ENCODE data around the gene THEMIS.
"Not testable (repeated sequence)": the region's sequence is repeated elsewhere in the genome, so short reads cannot be mapped to it uniquely, and the experiment has no call there.

THEMIS gene

DNA sequence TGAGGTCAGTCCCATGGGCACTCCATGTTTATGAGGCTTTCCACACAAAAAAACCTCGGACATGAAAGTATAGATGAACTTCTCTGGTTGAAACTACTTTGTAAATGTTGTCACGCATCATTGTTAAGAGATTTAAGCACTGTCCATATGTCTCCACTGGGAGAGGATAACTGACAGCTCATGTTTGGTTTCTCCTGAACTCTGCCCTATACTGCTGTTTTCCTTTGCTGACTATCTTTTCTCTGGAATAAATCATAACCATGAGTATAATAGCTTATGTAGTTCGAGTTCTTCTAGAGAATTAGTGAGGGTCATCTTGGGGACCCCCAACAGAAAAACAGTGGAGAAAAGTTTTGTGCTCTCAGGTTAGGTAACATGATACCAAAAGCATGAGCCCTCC, 14.3 kb downstream of the THEMIS start (continued):
- TF ChIP-seq, protein P1, sequence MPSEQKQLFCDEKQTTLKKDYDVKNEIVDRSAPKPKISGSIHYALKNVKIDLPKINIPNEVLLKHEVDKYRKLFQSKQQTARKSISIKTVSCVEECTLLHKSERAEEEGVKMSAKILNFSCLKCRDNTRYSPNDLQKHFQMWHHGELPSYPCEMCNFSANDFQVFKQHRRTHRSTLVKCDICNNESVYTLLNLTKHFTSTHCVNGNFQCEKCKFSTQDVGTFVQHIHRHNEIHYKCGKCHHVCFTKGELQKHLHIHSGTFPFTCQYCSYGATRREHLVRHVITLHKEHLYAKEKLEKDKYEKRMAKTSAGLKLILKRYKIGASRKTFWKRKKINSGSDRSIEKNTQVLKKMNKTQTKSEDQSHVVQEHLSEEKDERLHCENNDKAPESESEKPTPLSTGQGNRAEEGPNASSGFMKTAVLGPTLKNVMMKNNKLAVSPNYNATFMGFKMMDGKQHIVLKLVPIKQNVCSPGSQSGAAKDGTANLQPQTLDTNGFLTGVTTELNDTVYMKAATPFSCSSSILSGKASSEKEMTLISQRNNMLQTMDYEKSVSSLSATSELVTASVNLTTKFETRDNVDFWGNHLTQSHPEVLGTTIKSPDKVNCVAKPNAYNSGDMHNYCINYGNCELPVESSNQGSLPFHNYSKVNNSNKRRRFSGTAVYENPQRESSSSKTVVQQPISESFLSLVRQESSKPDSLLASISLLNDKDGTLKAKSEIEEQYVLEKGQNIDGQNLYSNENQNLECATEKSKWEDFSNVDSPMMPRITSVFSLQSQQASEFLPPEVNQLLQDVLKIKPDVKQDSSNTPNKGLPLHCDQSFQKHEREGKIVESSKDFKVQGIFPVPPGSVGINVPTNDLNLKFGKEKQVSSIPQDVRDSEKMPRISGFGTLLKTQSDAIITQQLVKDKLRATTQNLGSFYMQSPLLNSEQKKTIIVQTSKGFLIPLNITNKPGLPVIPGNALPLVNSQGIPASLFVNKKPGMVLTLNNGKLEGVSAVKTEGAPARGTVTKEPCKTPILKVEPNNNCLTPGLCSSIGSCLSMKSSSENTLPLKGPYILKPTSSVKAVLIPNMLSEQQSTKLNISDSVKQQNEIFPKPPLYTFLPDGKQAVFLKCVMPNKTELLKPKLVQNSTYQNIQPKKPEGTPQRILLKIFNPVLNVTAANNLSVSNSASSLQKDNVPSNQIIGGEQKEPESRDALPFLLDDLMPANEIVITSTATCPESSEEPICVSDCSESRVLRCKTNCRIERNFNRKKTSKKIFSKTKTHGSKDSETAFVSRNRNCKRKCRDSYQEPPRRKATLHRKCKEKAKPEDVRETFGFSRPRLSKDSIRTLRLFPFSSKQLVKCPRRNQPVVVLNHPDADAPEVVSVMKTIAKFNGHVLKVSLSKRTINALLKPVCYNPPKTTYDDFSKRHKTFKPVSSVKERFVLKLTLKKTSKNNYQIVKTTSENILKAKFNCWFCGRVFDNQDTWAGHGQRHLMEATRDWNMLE (tag by site-specific recombination; conservative IDR thresholded peaks at IDR 0.05; ENCODE audit: low read depth): no peak

DNA sequence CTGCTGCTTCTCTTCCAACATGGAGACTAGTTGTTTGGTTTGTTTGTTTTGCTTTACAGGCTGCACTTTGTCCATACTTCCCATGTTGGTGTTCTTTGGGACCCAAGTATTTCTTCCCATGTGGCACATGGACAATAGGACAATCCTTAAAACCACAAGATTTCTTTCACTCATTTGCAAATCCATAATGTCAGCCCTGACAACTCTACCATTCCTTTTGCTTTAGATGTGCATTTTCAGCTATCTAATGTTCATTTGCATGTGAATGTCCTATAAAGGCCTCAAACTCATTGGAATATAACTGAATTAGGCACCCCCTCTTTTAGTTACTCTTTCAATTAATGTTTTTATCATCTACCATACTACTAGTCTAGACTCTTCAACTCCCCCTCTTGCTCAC, 16.7 kb downstream of the THEMIS start:
- Histone ChIP-seq H3K36me3 (ENCODE audit: control insufficient read depth in 2 of 2, insufficient read depth in 1 of 2, low read length in 2 of 2) (no peaks in the 10 kb centered on the region), H3K9me3 (ENCODE audit: control insufficient read depth, insufficient read depth, low read depth, low read length) (no peaks in the 10 kb centered on the region), H3K27ac (ENCODE audit: extremely low read depth, low read depth, low read length) (no peak overlapping the region), H3K4me3 (ENCODE audit: low read depth, low read length) (no peak overlapping the region), H3K4me1 (ENCODE audit: control insufficient read depth, insufficient read depth, low read length) (no peaks in the 10 kb centered on the region)
- TF ChIP-seq, protein P2, sequence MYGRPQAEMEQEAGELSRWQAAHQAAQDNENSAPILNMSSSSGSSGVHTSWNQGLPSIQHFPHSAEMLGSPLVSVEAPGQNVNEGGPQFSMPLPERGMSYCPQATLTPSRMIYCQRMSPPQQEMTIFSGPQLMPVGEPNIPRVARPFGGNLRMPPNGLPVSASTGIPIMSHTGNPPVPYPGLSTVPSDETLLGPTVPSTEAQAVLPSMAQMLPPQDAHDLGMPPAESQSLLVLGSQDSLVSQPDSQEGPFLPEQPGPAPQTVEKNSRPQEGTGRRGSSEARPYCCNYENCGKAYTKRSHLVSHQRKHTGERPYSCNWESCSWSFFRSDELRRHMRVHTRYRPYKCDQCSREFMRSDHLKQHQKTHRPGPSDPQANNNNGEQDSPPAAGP (tag by site-specific recombination; IDR thresholded peaks at IDR 0.05): no peak
- TF ChIP-seq ZNF423 (tag by site-specific recombination; IDR thresholded peaks at IDR 0.05): no peak
- POLR2A ChIA-PET: no interaction called here
- CTCF ChIA-PET: no interaction called here

DNA sequence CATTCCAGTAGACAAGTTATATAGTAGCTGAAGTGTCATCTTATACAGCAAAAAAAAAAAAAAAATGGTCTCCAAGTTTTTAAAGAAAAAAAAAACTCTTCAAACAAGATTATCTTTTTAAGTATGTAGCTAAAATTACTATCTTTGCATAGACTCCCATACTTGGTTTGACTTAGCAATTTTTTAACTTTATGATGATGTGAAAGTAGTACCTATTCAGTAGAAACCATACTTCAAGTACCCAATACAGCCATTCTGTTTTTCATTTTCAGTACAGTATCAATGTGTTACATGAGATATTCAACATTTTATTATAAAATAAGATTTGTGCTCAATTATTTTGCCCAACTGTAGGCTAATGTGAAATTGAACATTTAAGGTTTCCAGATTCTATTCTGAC, 18.9 kb downstream of the THEMIS start:
- CTCF ChIA-PET: interaction anchor here (0.7 kb wide), 1 partner anchor 365 kb away, joined by 3 read pairs; no protein-coding TSS in a partner anchor
- H3K36me3 ChIP-seq (ENCODE audit: control insufficient read depth in 2 of 2, insufficient read depth in 1 of 2, low read length in 2 of 2); POLR2A ChIA-PET; H3K4me3 ChIP-seq (ENCODE audit: low read depth, low read length); H3K4me1 ChIP-seq (ENCODE audit: control insufficient read depth, insufficient read depth, low read length); H3K9me3 ChIP-seq (ENCODE audit: control insufficient read depth, insufficient read depth, low read depth, low read length); H3K27ac ChIP-seq (ENCODE audit: extremely low read depth, low read depth, low read length): not testable (repeated sequence)

DNA sequence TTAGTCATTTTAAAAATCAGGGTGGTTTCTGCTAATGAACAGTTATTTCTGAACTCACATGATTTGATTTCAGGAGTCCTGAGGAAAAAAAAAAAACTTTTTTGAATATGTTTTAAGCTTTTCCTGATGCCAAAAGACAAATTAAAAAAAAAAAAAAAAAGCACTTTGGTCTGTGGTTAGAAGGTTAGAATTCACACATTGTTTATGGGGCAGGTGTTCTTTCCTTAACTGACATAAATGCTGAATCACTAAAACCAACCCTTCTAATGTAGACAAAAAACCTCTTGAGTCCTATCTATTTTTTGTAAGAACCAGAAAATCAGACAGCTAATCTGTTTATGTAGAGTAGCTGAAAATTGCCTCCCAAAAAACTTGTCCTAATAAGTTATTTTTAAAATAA, 20.4 kb downstream of the THEMIS start:
- CTCF ChIA-PET: no interaction called here
- Histone ChIP-seq H3K27ac (ENCODE audit: extremely low read depth, low read depth, low read length) (no peak overlapping the region), H3K36me3 (ENCODE audit: control insufficient read depth in 2 of 2, insufficient read depth in 1 of 2, low read length in 2 of 2) (no peaks in the 10 kb centered on the region), H3K4me1 (ENCODE audit: control insufficient read depth, insufficient read depth, low read length) (no peaks in the 10 kb centered on the region), H3K9me3 (ENCODE audit: control insufficient read depth, insufficient read depth, low read depth, low read length) (no peaks in the 10 kb centered on the region), H3K4me3 (ENCODE audit: low read depth, low read length) (no peak overlapping the region)
- POLR2A ChIA-PET: no interaction called here
- TF ChIP-seq, protein P3, sequence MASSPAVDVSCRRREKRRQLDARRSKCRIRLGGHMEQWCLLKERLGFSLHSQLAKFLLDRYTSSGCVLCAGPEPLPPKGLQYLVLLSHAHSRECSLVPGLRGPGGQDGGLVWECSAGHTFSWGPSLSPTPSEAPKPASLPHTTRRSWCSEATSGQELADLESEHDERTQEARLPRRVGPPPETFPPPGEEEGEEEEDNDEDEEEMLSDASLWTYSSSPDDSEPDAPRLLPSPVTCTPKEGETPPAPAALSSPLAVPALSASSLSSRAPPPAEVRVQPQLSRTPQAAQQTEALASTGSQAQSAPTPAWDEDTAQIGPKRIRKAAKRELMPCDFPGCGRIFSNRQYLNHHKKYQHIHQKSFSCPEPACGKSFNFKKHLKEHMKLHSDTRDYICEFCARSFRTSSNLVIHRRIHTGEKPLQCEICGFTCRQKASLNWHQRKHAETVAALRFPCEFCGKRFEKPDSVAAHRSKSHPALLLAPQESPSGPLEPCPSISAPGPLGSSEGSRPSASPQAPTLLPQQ (tag by site-specific recombination; IDR thresholded peaks at IDR 0.05): no peak
- TF ChIP-seq GLIS2 (tag by site-specific recombination; IDR thresholded peaks at IDR 0.05) (no peak), SP7 (tag by site-specific recombination; IDR thresholded peaks at IDR 0.05) (no peak)

DNA sequence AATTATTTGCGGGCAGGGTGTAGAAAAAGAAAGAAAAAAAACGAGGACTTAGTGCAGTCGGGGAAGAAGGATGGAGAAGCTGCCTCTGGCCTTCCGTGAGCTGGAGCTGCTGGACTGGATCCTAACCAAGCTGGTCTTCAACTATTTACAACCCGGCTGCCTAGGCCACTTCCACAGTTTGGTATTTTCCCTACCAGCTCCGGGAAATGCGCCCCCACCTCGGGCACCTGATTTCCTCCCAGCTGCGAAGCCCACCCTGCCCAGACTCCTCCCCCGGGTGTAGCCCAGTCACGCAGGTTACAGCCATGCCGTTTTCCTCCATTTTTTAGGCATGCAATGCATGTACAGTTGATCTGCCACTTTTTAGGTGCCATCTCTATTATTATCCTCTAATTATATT, 21.2 kb downstream of the THEMIS start:
- H3K9me3 ChIP-seq (ENCODE audit: control insufficient read depth, insufficient read depth, low read depth, low read length): no peaks in the 10 kb centered on the region
- no peaks in the 10 kb centered on the region for H3K36me3 ChIP-seq (ENCODE audit: control insufficient read depth in 2 of 2, insufficient read depth in 1 of 2, low read length in 2 of 2)
- POLR2A ChIA-PET: no interaction called here
- no peak overlapping the region for H3K27ac ChIP-seq (ENCODE audit: extremely low read depth, low read depth, low read length)
- no peaks in the 10 kb centered on the region for H3K4me1 ChIP-seq (ENCODE audit: control insufficient read depth, insufficient read depth, low read length)
- no peak overlapping the region for H3K4me3 ChIP-seq (ENCODE audit: low read depth, low read length)
- CTCF ChIA-PET: no interaction called here
- TF ChIP-seq ZNF423 (tag by site-specific recombination; IDR thresholded peaks at IDR 0.05) (no peak), ZNF341 (tag by site-specific recombination; IDR thresholded peaks at IDR 0.05; ENCODE audit: low read depth) (no peak), KLF9 (tag by site-specific recombination; IDR thresholded peaks at IDR 0.05; ENCODE audit: low read depth) (no peak), ZNF544 (tag by site-specific recombination; IDR thresholded peaks at IDR 0.05) (no peak)
- TF ChIP-seq, protein P4, sequence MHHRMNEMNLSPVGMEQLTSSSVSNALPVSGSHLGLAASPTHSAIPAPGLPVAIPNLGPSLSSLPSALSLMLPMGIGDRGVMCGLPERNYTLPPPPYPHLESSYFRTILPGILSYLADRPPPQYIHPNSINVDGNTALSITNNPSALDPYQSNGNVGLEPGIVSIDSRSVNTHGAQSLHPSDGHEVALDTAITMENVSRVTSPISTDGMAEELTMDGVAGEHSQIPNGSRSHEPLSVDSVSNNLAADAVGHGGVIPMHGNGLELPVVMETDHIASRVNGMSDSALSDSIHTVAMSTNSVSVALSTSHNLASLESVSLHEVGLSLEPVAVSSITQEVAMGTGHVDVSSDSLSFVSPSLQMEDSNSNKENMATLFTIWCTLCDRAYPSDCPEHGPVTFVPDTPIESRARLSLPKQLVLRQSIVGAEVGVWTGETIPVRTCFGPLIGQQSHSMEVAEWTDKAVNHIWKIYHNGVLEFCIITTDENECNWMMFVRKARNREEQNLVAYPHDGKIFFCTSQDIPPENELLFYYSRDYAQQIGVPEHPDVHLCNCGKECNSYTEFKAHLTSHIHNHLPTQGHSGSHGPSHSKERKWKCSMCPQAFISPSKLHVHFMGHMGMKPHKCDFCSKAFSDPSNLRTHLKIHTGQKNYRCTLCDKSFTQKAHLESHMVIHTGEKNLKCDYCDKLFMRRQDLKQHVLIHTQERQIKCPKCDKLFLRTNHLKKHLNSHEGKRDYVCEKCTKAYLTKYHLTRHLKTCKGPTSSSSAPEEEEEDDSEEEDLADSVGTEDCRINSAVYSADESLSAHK (tag by site-specific recombination; IDR thresholded peaks at IDR 0.05): no peak
- TF ChIP-seq, protein P5, sequence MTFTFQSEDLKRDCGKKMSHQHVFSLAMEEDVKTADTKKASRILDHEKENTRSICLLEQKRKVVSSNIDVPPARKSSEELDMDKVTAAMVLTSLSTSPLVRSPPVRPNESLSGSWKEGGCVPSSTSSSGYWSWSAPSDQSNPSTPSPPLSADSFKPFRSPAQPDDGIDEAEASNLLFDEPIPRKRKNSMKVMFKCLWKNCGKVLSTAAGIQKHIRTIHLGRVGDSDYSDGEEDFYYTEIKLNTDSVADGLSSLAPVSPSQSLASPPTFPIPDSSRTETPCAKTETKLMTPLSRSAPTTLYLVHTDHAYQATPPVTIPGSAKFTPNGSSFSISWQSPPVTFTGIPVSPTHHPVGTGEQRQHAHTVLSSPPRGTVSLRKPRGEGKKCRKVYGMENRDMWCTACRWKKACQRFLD (tag by site-specific recombination; IDR thresholded peaks at IDR 0.05): no peak
- TF ChIP-seq, protein P6, sequence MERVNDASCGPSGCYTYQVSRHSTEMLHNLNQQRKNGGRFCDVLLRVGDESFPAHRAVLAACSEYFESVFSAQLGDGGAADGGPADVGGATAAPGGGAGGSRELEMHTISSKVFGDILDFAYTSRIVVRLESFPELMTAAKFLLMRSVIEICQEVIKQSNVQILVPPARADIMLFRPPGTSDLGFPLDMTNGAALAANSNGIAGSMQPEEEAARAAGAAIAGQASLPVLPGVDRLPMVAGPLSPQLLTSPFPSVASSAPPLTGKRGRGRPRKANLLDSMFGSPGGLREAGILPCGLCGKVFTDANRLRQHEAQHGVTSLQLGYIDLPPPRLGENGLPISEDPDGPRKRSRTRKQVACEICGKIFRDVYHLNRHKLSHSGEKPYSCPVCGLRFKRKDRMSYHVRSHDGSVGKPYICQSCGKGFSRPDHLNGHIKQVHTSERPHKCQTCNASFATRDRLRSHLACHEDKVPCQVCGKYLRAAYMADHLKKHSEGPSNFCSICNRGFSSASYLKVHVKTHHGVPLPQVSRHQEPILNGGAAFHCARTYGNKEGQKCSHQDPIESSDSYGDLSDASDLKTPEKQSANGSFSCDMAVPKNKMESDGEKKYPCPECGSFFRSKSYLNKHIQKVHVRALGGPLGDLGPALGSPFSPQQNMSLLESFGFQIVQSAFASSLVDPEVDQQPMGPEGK (tag by site-specific recombination; IDR thresholded peaks at IDR 0.05): no peak
